Vagina (tissue), 2 donors: ENCODE measurements around the gene GUCY2C. TPM values are rescaled to one million over a fixed set of nuclear protein-coding genes. Genes with fewer than 3 reads are reported as not detected.

ENCODE experiments used
- DNase-seq, 2 donors: peaks; one replicate each; pipeline ENCODE4 v3.0.0-alpha.2; 2017; ENCODE audit errors: extremely low spot score in 2 of 2
- H3K27ac ChIP-seq: fragments of 200-600 bp; sonication (generic); one replicate; pipeline ENCODE4 v1.5.1; 2019
- H3K27me3 ChIP-seq: fragments of 200-600 bp; sonication (generic); one replicate; pipeline ENCODE4 v1.5.1; 2019
- H3K36me3 ChIP-seq, 2 donors: fragments of 200-600 bp; sonication (generic); one replicate each; pipeline ENCODE4 v1.5.1; 2017 to 2019
- H3K4me1 ChIP-seq: fragments of 200-600 bp; sonication (generic); one replicate; pipeline ENCODE4 v1.5.1; 2019
- H3K4me3 ChIP-seq, 2 donors: fragments of 200-600 bp; sonication (generic); 1 replicate in 1 of 2; 2 replicates in 1 of 2; pipeline ENCODE4 v1.5.1; 2016 to 2019
- H3K9me3 ChIP-seq: fragments of 200-600 bp; sonication (generic); one replicate; pipeline ENCODE4 v1.5.1; 2019
- POLR2A ChIP-seq, 2 donors: fragments of 450-650 bp; IDR thresholded peaks; one replicate each; pipeline ENCODE4 v1.6.1; 2017; ENCODE audit warnings: antibody characterized with exemption in 2 of 2, mild to moderate bottlenecking in 2 of 2, moderate library complexity in 2 of 2
- POLR2AphosphoS5 ChIP-seq, 2 donors: sonication (generic); formaldehyde crosslinking; IDR thresholded peaks; one replicate each; pipeline ENCODE4 v1.9.0; 2017; ENCODE audit warnings: antibody characterized with exemption in 2 of 2, mild to moderate bottlenecking in 2 of 2, low read depth in 1 of 2; ENCODE audit not compliant: insufficient read depth in 1 of 2
- intact Hi-C: fragments of 100-400 bp; cut with DNase I; formaldehyde crosslinking; loops from one replicate; pipeline ENCODE4 v1.15.1; 2023
- total RNA-seq: library from RNA; depleted of rRNA; stranded (reverse); fragments of >200 nt; gene quantifications from one replicate; pipeline ENCODE4 v1.2.3, GENCODE V29; 2016
- TF ChIP-seq, protein P1 (sequence below), 3 experiments: fragments of 450-650 bp in 2 of 3; fragments of 200-600 bp in 1 of 3; sonication (generic) in 1 of 3; IDR thresholded peaks; one replicate each; pipeline ENCODE4 v1.5.1; 2017 to 2019; ENCODE audit warnings: antibody characterized with exemption in 3 of 3, mild to moderate bottlenecking in 2 of 3, moderate library complexity in 2 of 3

Gene GUCY2C
- total RNA-seq, 1 donor from 2014 or later: 0.74 TPM

DNA sequence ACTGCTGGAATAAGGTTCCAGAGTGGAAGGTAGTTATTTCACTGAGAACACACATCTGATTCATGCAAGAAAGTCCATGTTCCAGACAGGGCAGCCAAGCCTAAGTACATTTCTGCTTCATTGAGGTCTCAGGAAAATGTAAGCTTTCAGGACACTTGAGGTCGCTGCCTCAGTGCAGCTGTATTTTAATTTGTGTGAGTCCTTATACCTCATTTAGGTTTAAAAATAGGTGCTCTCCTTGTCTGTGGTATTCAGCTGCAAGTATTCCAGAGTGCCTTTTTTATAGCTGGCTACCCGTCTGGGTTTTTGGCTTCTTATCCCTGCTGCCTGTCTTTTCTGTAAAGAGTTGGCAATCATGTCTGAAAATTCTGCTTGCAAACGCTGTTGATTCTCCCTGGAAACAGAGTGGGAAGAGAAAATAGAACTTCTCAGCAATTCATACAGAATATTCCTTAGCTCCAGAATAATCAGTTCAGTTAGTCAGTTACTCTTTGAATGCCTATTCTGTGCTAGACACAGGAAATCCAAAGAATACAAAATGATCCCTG, 83.4 kb downstream of the GUCY2C start:
- Histone ChIP-seq H3K9me3 (no peaks in the 10 kb centered on the region), H3K27ac (no peak overlapping the region), H3K4me1 (peaks cover 10% of the 10 kb centered on the region), H3K4me3 (no peak overlapping the region), H3K36me3 (no peaks in the 10 kb centered on the region), H3K27me3 (no peaks in the 10 kb centered on the region)
- DNase-seq: no peak
- intact Hi-C loops: no loop called here
- no peak for TF ChIP-seq POLR2A (IDR thresholded peaks at IDR 0.05)
- TF ChIP-seq, protein P1, sequence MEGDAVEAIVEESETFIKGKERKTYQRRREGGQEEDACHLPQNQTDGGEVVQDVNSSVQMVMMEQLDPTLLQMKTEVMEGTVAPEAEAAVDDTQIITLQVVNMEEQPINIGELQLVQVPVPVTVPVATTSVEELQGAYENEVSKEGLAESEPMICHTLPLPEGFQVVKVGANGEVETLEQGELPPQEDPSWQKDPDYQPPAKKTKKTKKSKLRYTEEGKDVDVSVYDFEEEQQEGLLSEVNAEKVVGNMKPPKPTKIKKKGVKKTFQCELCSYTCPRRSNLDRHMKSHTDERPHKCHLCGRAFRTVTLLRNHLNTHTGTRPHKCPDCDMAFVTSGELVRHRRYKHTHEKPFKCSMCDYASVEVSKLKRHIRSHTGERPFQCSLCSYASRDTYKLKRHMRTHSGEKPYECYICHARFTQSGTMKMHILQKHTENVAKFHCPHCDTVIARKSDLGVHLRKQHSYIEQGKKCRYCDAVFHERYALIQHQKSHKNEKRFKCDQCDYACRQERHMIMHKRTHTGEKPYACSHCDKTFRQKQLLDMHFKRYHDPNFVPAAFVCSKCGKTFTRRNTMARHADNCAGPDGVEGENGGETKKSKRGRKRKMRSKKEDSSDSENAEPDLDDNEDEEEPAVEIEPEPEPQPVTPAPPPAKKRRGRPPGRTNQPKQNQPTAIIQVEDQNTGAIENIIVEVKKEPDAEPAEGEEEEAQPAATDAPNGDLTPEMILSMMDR (IDR thresholded peaks at IDR 0.05): no peak
- no peak for TF ChIP-seq POLR2AphosphoS5 (IDR thresholded peaks at IDR 0.05; ENCODE audit: insufficient read depth in 1 of 2, low read depth in 1 of 2)

DNA sequence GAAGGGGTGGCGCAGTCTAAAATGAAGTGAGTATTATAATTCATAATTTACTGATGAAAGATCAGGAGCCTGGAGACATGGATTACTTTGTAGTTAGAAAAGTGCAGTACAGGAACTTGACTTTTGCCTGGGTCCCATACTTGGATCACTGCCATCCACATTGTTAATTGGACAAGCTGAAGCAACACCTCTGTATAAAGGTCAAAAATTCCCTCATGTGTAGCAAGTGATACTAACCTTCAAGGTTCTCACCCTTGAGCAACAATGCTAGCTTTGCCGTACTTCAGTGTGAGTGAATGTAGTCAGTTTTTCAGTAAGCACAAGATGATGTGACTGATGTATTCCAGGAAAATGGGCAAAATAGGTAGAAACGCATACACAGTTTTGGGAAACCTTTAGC, 84.1 kb downstream of the GUCY2C start:
- Histone ChIP-seq H3K4me1 (peaks cover 10% of the 10 kb centered on the region), H3K9me3 (no peaks in the 10 kb centered on the region), H3K27me3 (no peaks in the 10 kb centered on the region), H3K4me3 (no peak overlapping the region), H3K27ac (no peak overlapping the region), H3K36me3 (no peaks in the 10 kb centered on the region)
- no peak for DNase-seq
- intact Hi-C loops: no loop called here
- TF ChIP-seq POLR2AphosphoS5 (IDR thresholded peaks at IDR 0.05; ENCODE audit: insufficient read depth in 1 of 2, low read depth in 1 of 2) (no peak), POLR2A (IDR thresholded peaks at IDR 0.05) (no peak)
- TF ChIP-seq, protein P1 (IDR thresholded peaks at IDR 0.05): no peak

DNA sequence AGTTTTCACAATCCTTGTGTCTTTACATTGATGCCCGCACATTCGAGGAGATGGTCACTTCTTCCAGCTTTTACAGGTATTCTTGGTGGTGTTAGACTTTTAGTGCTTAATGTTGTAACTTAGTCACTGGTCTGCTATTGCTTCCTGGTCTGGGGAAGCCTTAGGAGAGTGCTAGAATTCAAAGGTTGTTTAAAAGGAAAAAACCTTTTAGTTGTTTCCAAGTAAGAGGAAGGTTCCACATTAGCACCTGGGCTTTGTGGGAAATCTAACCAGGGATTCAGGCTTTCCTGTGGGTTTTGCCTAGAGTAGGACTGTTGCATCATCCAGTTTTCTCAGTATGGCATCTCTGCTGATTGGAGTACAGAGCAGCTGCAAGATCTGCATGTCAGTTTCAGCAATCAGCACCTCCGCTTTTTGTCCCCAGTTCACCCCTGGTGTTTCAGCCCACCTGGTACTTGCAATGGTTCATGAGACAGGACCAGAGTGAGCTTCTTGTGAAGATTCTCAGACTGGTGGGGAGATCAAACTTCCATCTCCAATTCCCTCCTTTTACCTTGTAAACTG, 84.7 kb downstream of the GUCY2C start:
- intact Hi-C loops: no loop called here
- H3K27ac ChIP-seq: no peak overlapping the region
- no peak for DNase-seq
- H3K36me3 ChIP-seq: no peaks in the 10 kb centered on the region
- H3K4me3 ChIP-seq: no peak overlapping the region
- no peaks in the 10 kb centered on the region for H3K27me3 ChIP-seq
- peaks cover 10% of the 10 kb centered on the region for H3K4me1 ChIP-seq
- no peaks in the 10 kb centered on the region for H3K9me3 ChIP-seq
- TF ChIP-seq, protein P1 (IDR thresholded peaks at IDR 0.05): no peak
- TF ChIP-seq POLR2AphosphoS5 (IDR thresholded peaks at IDR 0.05; ENCODE audit: insufficient read depth in 1 of 2, low read depth in 1 of 2): no peak
- TF ChIP-seq POLR2A (IDR thresholded peaks at IDR 0.05): no peak

DNA sequence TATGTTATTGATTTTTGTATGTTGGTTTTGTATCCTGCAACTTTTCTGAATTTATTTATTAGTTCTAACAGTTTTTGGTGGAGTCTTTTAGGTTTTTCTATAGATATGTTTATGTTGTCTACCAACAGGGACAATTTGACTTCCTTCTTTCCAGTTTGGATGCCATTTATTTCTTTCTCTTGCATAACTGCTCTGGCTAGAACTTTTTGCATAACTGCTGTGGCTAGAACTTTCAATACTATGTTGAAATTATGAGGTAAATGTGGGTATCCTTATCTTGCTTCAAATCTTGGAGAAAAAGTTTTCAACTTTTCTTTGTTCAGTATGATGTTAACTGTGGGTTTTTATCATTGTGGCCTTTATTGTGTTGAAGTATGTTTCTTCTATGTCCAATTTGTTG, 88.8 kb downstream of the GUCY2C start:
- no peak overlapping the region for H3K4me3 ChIP-seq
- no peaks in the 10 kb centered on the region for H3K36me3 ChIP-seq
- H3K4me1 ChIP-seq: no peaks in the 10 kb centered on the region
- no peak for TF ChIP-seq POLR2A (IDR thresholded peaks at IDR 0.05)
- no peak for TF ChIP-seq POLR2AphosphoS5 (IDR thresholded peaks at IDR 0.05; ENCODE audit: insufficient read depth in 1 of 2, low read depth in 1 of 2)
- TF ChIP-seq, protein P1 (IDR thresholded peaks at IDR 0.05): no peak
- H3K27me3 ChIP-seq: no peaks in the 10 kb centered on the region
- H3K27ac ChIP-seq: no peak overlapping the region
- peaks cover 12% of the 10 kb centered on the region for H3K9me3 ChIP-seq
- intact Hi-C loops: no loop called here
- DNase-seq: no peak

DNA sequence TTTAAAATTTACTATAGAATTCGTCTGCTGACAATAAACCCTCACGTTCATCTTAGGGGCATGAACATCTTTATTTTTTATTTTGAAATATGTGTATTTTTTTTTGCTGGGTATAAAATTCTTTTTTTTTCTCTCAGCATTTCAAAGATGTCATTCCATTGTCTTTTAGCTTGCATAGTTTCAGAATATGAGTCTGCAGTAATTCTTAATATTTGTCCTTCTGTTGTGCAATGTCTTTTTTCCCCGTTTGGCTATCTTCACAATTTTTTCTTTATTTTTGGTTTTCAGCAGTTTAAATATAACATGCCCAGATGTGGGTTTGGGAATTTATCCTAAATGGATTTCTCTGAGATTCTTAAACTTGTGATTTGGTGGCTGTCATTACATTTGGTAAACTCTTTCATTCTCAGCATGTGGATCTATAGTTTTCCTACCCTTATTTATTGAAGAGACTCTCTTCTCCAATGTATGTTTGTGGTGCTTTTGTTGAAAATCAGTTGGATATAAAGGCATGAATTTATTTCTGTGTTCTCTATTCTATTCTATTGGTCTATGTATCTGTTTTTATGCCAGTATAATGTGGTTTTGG, 90.9 kb downstream of the GUCY2C start:
- Histone ChIP-seq H3K36me3 (no peaks in the 10 kb centered on the region), H3K27ac (no peak overlapping the region), H3K27me3 (no peaks in the 10 kb centered on the region), H3K9me3 (peaks cover 12% of the 10 kb centered on the region), H3K4me1 (no peaks in the 10 kb centered on the region), H3K4me3 (no peak overlapping the region)
- intact Hi-C loops: no loop called here
- DNase-seq: no peak
- TF ChIP-seq, protein P1 (IDR thresholded peaks at IDR 0.05): no peak
- TF ChIP-seq POLR2AphosphoS5 (IDR thresholded peaks at IDR 0.05; ENCODE audit: insufficient read depth in 1 of 2, low read depth in 1 of 2): no peak
- TF ChIP-seq POLR2A (IDR thresholded peaks at IDR 0.05): no peak
